ENCODE measurements around the gene RPS28. TPM values are rescaled to one million over a fixed set of nuclear protein-coding genes. Genes with fewer than 3 reads are reported as not detected.

RPS28 gene
- total RNA-seq, 6 experiments from 2014 or later = 1,135 to 1,536 (median 1,376) TPM

DNA sequence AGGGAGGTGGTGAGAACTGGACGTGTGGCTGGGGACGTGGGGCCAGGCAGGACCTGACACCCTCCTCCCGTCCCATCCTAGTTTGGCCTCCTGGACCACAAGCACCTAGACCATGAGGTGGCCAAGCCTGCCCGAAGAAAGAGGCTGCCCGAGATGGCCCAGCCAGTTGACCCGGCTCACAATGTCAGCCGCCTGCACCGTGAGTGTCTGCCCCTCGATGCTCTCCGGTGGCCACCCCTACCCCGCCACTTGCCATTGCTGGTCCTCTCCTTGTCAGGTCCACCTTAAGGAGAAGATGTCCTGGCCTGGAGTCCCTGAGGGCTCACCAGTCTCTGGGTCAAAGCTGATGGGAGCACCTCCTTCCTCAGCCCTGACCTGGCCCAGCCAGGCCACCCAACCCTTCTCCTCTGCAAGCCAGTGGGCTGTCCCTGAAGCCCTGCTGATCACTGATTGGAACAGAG, 44.9 kb downstream of the RPS28 start:
- no peak for DNase-seq
- Mint-ChIP-seq H3K36me3 (ENCODE audit: low read depth) (no peaks in the 10 kb centered on the region), H3K9me3 (no peaks in the 10 kb centered on the region), H3K27ac (no peak overlapping the region), H3K27me3 (ENCODE audit: insufficient read depth) (peaks cover 2% of the 10 kb centered on the region), H3K4me3 (no peak overlapping the region), H3K4me1 (ENCODE audit: low read depth) (peaks cover 46% of the 10 kb centered on the region)
- TF ChIP-seq, protein P1, sequence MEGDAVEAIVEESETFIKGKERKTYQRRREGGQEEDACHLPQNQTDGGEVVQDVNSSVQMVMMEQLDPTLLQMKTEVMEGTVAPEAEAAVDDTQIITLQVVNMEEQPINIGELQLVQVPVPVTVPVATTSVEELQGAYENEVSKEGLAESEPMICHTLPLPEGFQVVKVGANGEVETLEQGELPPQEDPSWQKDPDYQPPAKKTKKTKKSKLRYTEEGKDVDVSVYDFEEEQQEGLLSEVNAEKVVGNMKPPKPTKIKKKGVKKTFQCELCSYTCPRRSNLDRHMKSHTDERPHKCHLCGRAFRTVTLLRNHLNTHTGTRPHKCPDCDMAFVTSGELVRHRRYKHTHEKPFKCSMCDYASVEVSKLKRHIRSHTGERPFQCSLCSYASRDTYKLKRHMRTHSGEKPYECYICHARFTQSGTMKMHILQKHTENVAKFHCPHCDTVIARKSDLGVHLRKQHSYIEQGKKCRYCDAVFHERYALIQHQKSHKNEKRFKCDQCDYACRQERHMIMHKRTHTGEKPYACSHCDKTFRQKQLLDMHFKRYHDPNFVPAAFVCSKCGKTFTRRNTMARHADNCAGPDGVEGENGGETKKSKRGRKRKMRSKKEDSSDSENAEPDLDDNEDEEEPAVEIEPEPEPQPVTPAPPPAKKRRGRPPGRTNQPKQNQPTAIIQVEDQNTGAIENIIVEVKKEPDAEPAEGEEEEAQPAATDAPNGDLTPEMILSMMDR (IDR thresholded peaks at IDR 0.05) = no peak

DNA sequence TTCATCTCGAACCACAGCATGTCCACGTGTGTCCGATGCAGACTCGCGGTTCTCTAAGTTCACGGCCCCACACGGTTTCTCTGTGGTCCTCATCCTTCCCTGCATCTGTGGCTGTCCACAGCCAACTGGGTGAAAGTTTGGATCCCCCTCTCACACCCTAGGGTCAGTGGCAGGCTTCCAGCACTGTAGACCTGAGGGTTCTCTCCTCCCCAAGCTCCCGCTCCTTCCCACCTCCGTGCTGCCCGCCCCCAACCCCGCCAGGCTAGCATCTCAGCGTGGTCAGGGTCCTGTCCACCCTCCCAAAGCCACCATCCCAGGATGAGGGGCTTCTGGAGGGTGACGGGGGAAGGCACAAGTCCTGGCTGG, 45.6 kb downstream of the RPS28 start:
- Mint-ChIP-seq H3K36me3 (ENCODE audit: low read depth) (no peaks in the 10 kb centered on the region), H3K4me1 (ENCODE audit: low read depth) (peaks cover 41% of the 10 kb centered on the region), H3K27me3 (ENCODE audit: insufficient read depth) (no peaks in the 10 kb centered on the region; the same call in 1 of the 2 replicates), H3K4me3 (peak overlapping the region; percentile 64), H3K27ac (no peak overlapping the region), H3K9me3 (no peaks in the 10 kb centered on the region)
- TF ChIP-seq, protein P1 (IDR thresholded peaks at IDR 0.05) = no peak
- no peak for DNase-seq

DNA sequence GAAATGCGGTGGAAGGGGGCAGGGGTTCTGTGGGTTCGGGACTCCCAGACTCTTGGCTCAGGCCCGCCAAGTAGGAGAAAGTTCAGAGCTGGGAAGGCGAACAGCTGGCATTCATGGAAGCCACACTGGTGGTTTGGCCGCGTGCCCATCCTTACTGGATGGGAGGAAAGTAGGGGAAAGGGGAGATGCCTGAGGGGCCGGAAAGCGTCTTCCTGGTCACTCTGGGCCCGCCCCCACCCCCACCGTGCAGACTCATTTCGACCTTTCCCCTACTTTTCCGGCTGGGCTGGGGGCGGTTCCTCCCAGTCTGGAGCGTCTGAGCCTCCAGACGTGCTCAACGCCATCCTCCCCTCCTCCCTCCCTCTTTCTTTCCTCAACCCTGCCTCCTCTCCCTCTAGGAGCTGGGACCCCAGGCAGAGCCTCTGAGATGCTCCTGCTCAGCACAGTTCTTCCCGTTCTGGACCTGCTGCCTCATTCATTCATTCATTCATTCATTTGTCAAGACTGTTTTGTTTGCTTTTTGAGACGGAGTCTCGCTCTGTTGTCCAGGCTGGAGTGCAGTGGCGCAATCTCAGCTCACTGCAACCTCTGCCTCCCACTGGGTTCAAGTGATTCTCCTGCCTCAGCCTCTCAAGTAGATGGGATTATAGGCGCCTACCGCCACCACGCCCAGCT, 46.2 kb downstream of the RPS28 start:
- peaks cover 35% of the 10 kb centered on the region for H3K4me1 Mint-ChIP-seq (ENCODE audit: low read depth)
- no peak overlapping the region for H3K27ac Mint-ChIP-seq
- DNase-seq = peak; percentile 93
- TF ChIP-seq, protein P1 (IDR thresholded peaks at IDR 0.05) = no peak
- no peaks in the 10 kb centered on the region; the same call in 1 of the 2 replicates for H3K27me3 Mint-ChIP-seq (ENCODE audit: insufficient read depth)
- no peaks in the 10 kb centered on the region for H3K9me3 Mint-ChIP-seq
- peak overlapping the region; percentile 64 for H3K4me3 Mint-ChIP-seq
- no peaks in the 10 kb centered on the region for H3K36me3 Mint-ChIP-seq (ENCODE audit: low read depth)

DNA sequence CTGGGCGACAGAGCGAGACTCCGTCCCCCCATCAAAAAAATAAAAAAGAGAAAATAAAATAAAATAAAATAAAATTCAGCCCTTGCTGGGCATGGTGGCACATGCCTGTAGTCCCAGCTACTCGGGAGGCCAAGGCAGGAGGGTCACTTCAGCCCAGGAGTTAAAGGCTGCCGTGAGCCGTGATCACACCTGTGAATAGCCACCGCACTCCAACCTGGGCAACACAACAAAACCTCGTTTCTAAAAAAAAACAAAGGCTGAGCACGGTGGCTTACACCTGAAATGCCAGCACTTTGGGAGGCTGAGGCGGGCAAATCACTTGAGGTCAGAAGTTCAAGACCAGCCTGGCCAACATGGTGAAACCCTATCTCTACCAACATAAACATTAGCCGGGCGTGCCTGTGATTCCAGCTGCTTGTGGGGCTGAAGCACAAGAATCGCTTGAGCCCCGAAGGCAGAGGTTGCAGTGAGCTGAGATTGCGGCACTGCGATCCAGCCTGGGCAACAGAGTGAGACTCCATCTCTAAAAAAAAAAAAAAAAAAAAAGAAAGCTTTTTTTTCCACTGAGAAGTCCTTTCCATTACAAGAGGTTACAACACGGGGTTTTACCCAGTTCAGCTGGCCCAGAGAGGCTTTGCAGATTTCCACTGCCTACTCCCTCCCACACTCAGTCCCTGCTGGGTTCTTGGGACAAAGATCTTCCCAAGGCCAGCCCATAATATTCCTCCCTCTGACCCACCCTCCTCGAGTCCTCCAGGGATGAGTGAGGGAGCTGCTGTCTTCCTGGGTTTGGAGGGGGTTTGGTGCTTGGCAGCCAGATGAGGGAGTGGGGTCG, 49.1 kb downstream of the RPS28 start:
- no peak for DNase-seq
- H3K4me3 Mint-ChIP-seq = no peak overlapping the region
- 0 out of 2 replicates have a peak, but pooled peaks cover 8% of the 10 kb centered on the region for H3K36me3 Mint-ChIP-seq (ENCODE audit: low read depth)
- H3K27ac Mint-ChIP-seq = no peak overlapping the region
- TF ChIP-seq, protein P1 (IDR thresholded peaks at IDR 0.05) = no peak
- no peaks in the 10 kb centered on the region; the same call in 1 of the 2 replicates for H3K27me3 Mint-ChIP-seq (ENCODE audit: insufficient read depth)
- no peaks in the 10 kb centered on the region for H3K9me3 Mint-ChIP-seq
- peaks cover 23% of the 10 kb centered on the region for H3K4me1 Mint-ChIP-seq (ENCODE audit: low read depth)

DNA sequence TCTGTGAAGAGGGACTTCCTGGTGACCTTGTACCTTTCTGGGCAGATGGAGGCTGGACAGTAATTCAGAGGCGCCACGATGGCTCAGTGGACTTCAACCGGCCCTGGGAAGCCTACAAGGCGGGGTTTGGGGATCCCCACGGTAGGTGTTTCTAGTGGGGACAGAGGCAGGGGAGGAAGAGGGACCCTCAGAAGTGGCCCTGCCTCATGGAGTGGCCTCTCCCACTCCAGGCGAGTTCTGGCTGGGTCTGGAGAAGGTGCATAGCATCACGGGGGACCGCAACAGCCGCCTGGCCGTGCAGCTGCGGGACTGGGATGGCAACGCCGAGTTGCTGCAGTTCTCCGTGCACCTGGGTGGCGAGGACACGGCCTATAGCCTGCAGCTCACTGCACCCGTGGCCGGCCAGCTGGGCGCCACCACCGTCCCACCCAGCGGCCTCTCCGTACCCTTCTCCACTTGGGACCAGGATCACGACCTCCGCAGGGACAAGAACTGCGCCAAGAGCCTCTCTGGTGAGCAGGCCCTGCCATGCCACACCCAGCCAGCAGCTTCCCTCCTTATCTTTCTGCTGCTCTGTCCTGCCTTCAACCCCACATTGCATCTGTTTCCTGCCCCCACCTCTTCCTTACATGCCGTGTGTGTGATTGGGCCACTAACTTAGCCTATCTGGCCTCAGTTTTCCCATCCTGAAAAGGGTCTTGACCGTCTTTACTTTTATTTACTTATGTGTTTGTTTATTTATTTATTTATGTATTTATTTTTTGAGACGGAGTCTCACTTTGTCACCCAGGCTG, 49.9 kb downstream of the RPS28 start:
- peaks cover 9% of the 10 kb centered on the region for H3K36me3 Mint-ChIP-seq (ENCODE audit: low read depth)
- no peaks in the 10 kb centered on the region for H3K9me3 Mint-ChIP-seq
- no peak overlapping the region for H3K4me3 Mint-ChIP-seq
- no peak overlapping the region for H3K27ac Mint-ChIP-seq
- H3K27me3 Mint-ChIP-seq (ENCODE audit: insufficient read depth) = no peaks in the 10 kb centered on the region; the same call in 1 of the 2 replicates
- no peak for DNase-seq
- TF ChIP-seq, protein P1 (IDR thresholded peaks at IDR 0.05) = no peak
- peaks cover 19% of the 10 kb centered on the region for H3K4me1 Mint-ChIP-seq (ENCODE audit: low read depth)

Data from HFFc6 (cell line).